HG03520 (cell line): Measurements from ENCODE around the gene COL4A1.

Experiments
- ATAC-seq: cut with Tn5 transposase; IDR thresholded peaks from one replicate; pipeline ENCODE4 v1.9.1; 2021; ENCODE audit warnings: mild to moderate bottlenecking, moderate library complexity; ENCODE audit not compliant: unreplicated experiment

The COL4A1 gene

GRCh38 chr13:110306960-110307766 lies at the start of gene COL4A1, which contains the start of gene COL4A2:
TSS of gene COL4A1 (minus strand) at chr13:110307157. CDS start at chr13:110307027, 130 bp downstream.
TSS of gene COL4A2 (plus strand) at chr13:110307284. CDS start at chr13:110307904, 620 bp downstream.
- ATAC-seq: no peak

- no peak for ATAC-seq
Measured at GRCh38 chr13:110356362-110356761, 49.4 kb upstream of the COL4A1 start.

GRCh38 chr13:110354715-110355473 lies 47.9 kb upstream of the COL4A1 start:
- ATAC-seq: no peak

- no peak for ATAC-seq
Measured at GRCh38 chr13:110354123-110354627, 47.2 kb upstream of the COL4A1 start.

- no peak for ATAC-seq
Measured at GRCh38 chr13:110353339-110353977, 46.5 kb upstream of the COL4A1 start.

GRCh38 chr13:110352735-110353134 lies 45.8 kb upstream of the COL4A1 start:
- ATAC-seq: no peak

- ATAC-seq: no peak
Measured at GRCh38 chr13:110351636-110352420, 44.9 kb upstream of the COL4A1 start.

- ATAC-seq: no peak
Measured at GRCh38 chr13:110350509-110350908, 43.6 kb upstream of the COL4A1 start.

GRCh38 chr13:110350049-110350448 lies 43.1 kb upstream of the COL4A1 start:
- ATAC-seq: no peak

- ATAC-seq: no peak
Measured at GRCh38 chr13:110349239-110349638, 42.3 kb upstream of the COL4A1 start.

- ATAC-seq: no peak
Measured at GRCh38 chr13:110348309-110349105, 41.5 kb upstream of the COL4A1 start.

GRCh38 chr13:110347535-110348308 lies 40.8 kb upstream of the COL4A1 start:
- no peak for ATAC-seq

- ATAC-seq: no peak
Measured at GRCh38 chr13:110347088-110347487, 40.1 kb upstream of the COL4A1 start.

GRCh38 chr13:110346661-110347067 lies 39.7 kb upstream of the COL4A1 start:
- ATAC-seq: no peak

GRCh38 chr13:110345701-110346100 lies 38.7 kb upstream of the COL4A1 start:
- ATAC-seq: no peak

- no peak for ATAC-seq
Measured at GRCh38 chr13:110345266-110345665, 38.3 kb upstream of the COL4A1 start.

GRCh38 chr13:110344320-110344719 lies 37.4 kb upstream of the COL4A1 start:
- ATAC-seq: no peak

GRCh38 chr13:110343241-110343865 lies 36.4 kb upstream of the COL4A1 start:
- ATAC-seq: no peak
